H1 (cell line): ENCODE results near the gene CIZ1. TPM values are rescaled to one million over a fixed set of nuclear protein-coding genes. Genes with fewer than 3 reads are reported as not detected.

Source experiments
- CTCF ChIA-PET: fragments of 300-600 bp; sonication (Branson Sonifier 250); formaldehyde crosslinking; loops from one replicate; lab custom pipeline; 2021; ENCODE audit not compliant: partially characterized antibody; lab: Charles Lee
- POLR2A ChIA-PET: fragments of 300-600 bp; sonication (Branson Sonifier 250); formaldehyde crosslinking; loops from one replicate; lab custom pipeline; 2021; ENCODE audit warnings: inconsistent platforms; ENCODE audit not compliant: partially characterized antibody; lab: Charles Lee
- DNase-seq, 2 experiments: peaks; one replicate each; pipeline versions ENCODE4 v3.0.0 to v3.0.0-alpha.2; 2010 to 2022; ENCODE audit warnings: low spot score in 2 of 2, low read depth in 1 of 2, mixed read lengths in 1 of 2
- FAIRE-seq: peaks from 2 replicates; lab custom pipeline; 2011; peaks lifted over from hg19 to GRCh38; lab: Jason Lieb, UNC
- H2AFZ ChIP-seq: 2 replicates; pipeline ENCODE4 v1.8.1; 2012; ENCODE audit warnings: low read length, inconsistent platforms
- H2AK5ac ChIP-seq: 2 replicates; pipeline ENCODE4 v1.6.1; 2013; ENCODE audit warnings: low read depth, low read length
- H2BK120ac ChIP-seq: replicated peaks from 2 replicates; pipeline ENCODE3; 2013; ENCODE audit warnings: low read depth, low read length, inconsistent platforms
- H2BK12ac ChIP-seq: 2 replicates; pipeline ENCODE4 v1.6.1; 2013; ENCODE audit warnings: low read depth, low read length
- H2BK15ac ChIP-seq: 2 replicates; pipeline ENCODE4 v1.6.1; 2013; ENCODE audit warnings: low read length
- H2BK20ac ChIP-seq: 2 replicates; pipeline ENCODE4 v1.6.1; 2013; ENCODE audit warnings: low read length
- H2BK5ac ChIP-seq: 2 replicates; pipeline ENCODE4 v1.6.1; 2013; ENCODE audit warnings: low read depth, low read length
- H3K14ac ChIP-seq: 2 replicates; pipeline ENCODE4 v1.6.1; 2013; ENCODE audit warnings: inconsistent platforms; ENCODE audit not compliant: insufficient read length
- H3K18ac ChIP-seq: 2 replicates; pipeline ENCODE4 v1.6.1; 2013; ENCODE audit warnings: low read length; ENCODE audit errors: extremely low read depth
- H3K23ac ChIP-seq: 2 replicates; pipeline ENCODE4 v1.6.1; 2013; ENCODE audit warnings: inconsistent platforms; ENCODE audit not compliant: insufficient read length
- H3K23me2 ChIP-seq: 2 replicates; pipeline ENCODE4 v1.6.1; 2013; ENCODE audit warnings: low read depth, low read length
- H3K27ac ChIP-seq: 2 replicates; pipeline ENCODE4 v1.6.1; 2011; ENCODE audit warnings: low read depth, low read length, inconsistent platforms
- H3K27me3 ChIP-seq, 4 experiments: replicated peaks in 1 of 4; 1 replicate in 1 of 4; 2 replicates in 3 of 4; pipeline versions ENCODE4 v1.6.1 to v1.8.1; 2011 to 2013; ENCODE audit warnings: low read length in 3 of 4, mild to moderate bottlenecking in 3 of 4, inconsistent platforms in 2 of 4, mixed read lengths in 2 of 4, moderate library complexity in 1 of 4; ENCODE audit not compliant: control insufficient read depth in 3 of 4, insufficient read depth in 3 of 4; ENCODE audit errors: extremely low read depth in 1 of 4
- H3K36me3 ChIP-seq, 4 experiments: 2 replicates each; pipeline versions ENCODE4 v1.6.1 to v1.8.1; 2011 to 2013; ENCODE audit warnings: mild to moderate bottlenecking in 4 of 4, low read length in 3 of 4, moderate library complexity in 2 of 4, control low read depth in 1 of 4, inconsistent platforms in 1 of 4; ENCODE audit not compliant: insufficient read depth in 4 of 4, control insufficient read depth in 2 of 4
- H3K4ac ChIP-seq: replicated peaks from 2 replicates; pipeline ENCODE3; 2013; ENCODE audit warnings: low read length, low read depth, mixed read lengths, inconsistent platforms; ENCODE audit not compliant: insufficient read length
- H3K4me1 ChIP-seq, 4 experiments: replicated peaks in 1 of 4; 1 replicate in 1 of 4; 2 replicates in 3 of 4; pipeline versions ENCODE4 v1.6.1 to v1.8.1; 2011 to 2013; ENCODE audit warnings: low read length in 3 of 4, inconsistent platforms in 2 of 4, mixed read lengths in 1 of 4; ENCODE audit not compliant: insufficient read depth in 4 of 4, control insufficient read depth in 3 of 4
- H3K4me2 ChIP-seq, 2 experiments: 2 replicates each; pipeline versions ENCODE4 v1.6.1 to v1.8.1; 2011 to 2013; ENCODE audit warnings: low read depth in 2 of 2, low read length in 2 of 2, control low read depth in 1 of 2, inconsistent platforms in 1 of 2, mild to moderate bottlenecking in 1 of 2; ENCODE audit not compliant: insufficient read depth in 1 of 2
- H3K4me3 ChIP-seq, 4 experiments: fragments of 200-600, 300-600 bp in 1 of 4; sonication (generic), shearing (Covaris generic), sonication (Bioruptor Twin) in 1 of 4; 2 replicates each; pipeline versions ENCODE4 v1.5.1 to v1.8.1; 2011 to 2016; ENCODE audit warnings: low read length in 4 of 4, low read depth in 3 of 4, control low read depth in 2 of 4, inconsistent platforms in 2 of 4, mild to moderate bottlenecking in 2 of 4, mixed read lengths in 1 of 4, moderate library complexity in 1 of 4; ENCODE audit not compliant: insufficient read depth in 2 of 4; ENCODE audit errors: extremely low read depth in 1 of 4
- H3K56ac ChIP-seq: replicated peaks from 2 replicates; pipeline ENCODE3; 2013; ENCODE audit warnings: low read depth, mild to moderate bottlenecking, mixed read lengths, low read length, inconsistent platforms; ENCODE audit not compliant: insufficient read length
- H3K79me1 ChIP-seq: 2 replicates; pipeline ENCODE4 v1.6.1; 2013; ENCODE audit warnings: low read depth, low read length, control low read depth
- H3K79me2 ChIP-seq, 2 experiments: 2 replicates each; pipeline versions ENCODE4 v1.6.1 to v1.8.1; 2012 to 2013; ENCODE audit warnings: low read length in 2 of 2, mild to moderate bottlenecking in 2 of 2, inconsistent platforms in 1 of 2; ENCODE audit not compliant: insufficient read depth in 2 of 2, control insufficient read depth in 1 of 2
- H3K9ac ChIP-seq, 4 experiments: replicated peaks in 1 of 4; 1 replicate in 1 of 4; 2 replicates in 3 of 4; pipeline versions ENCODE4 v1.6.1 to v1.8.1; 2011 to 2013; ENCODE audit warnings: low read depth in 3 of 4, low read length in 3 of 4, control low read depth in 2 of 4, mild to moderate bottlenecking in 2 of 4, moderate library complexity in 2 of 4, inconsistent platforms in 1 of 4; ENCODE audit errors: extremely low read depth in 1 of 4
- H3K9me3 ChIP-seq, 2 experiments: 2 replicates each; pipeline versions ENCODE4 v1.6.1 to v1.8.1; 2012 to 2013; ENCODE audit warnings: mild to moderate bottlenecking in 2 of 2, moderate library complexity in 2 of 2, control low read depth in 1 of 2, inconsistent platforms in 1 of 2, low read depth in 1 of 2, low read length in 1 of 2, mixed read lengths in 1 of 2; ENCODE audit not compliant: insufficient read depth in 2 of 2
- H4K20me1 ChIP-seq, 2 experiments: replicated peaks in 1 of 2; 2 replicates each; pipeline versions ENCODE3 to v1.8.1; 2011 to 2013; ENCODE audit warnings: inconsistent platforms in 2 of 2, low read length in 2 of 2, mild to moderate bottlenecking in 1 of 2; ENCODE audit not compliant: insufficient read depth in 2 of 2, control insufficient read depth in 1 of 2
- H4K5ac ChIP-seq: 2 replicates; pipeline ENCODE4 v1.6.1; 2013; ENCODE audit warnings: low read length, low read depth, mixed read lengths, inconsistent platforms; ENCODE audit not compliant: insufficient read length
- H4K8ac ChIP-seq: 2 replicates; pipeline ENCODE4 v1.8.0; 2013; ENCODE audit warnings: mild to moderate bottlenecking, moderate library complexity, low read length, inconsistent platforms; ENCODE audit not compliant: insufficient read depth; ENCODE audit errors: extremely low read depth
- H4K91ac ChIP-seq: replicated peaks from 2 replicates; pipeline ENCODE3; 2013; ENCODE audit warnings: low read length, mixed read lengths, inconsistent platforms; ENCODE audit not compliant: insufficient read length
- ATF2 ChIP-seq: IDR thresholded peaks from 2 replicates; pipeline ENCODE4 v1.6.1; 2012; ENCODE audit warnings: low read length, inconsistent platforms
- BACH1 ChIP-seq: IDR thresholded peaks from 2 replicates; pipeline ENCODE4 v1.6.1; 2012; ENCODE audit warnings: low read length, improper control_type of control experiment
- KDM5A ChIP-seq: fragments of 200-600 bp; IDR thresholded peaks from 2 replicates; pipeline ENCODE4 v1.7.1; 2012; ENCODE audit warnings: mild to moderate bottlenecking, low read length, inconsistent platforms, mixed read lengths
- SP1 ChIP-seq: IDR thresholded peaks from 2 replicates; pipeline ENCODE4 v1.6.1; 2011; ENCODE audit warnings: low read depth, low read length
- YY1 ChIP-seq: IDR thresholded peaks from 2 replicates; pipeline ENCODE4 v1.6.1; 2011; ENCODE audit warnings: low read depth, mild to moderate bottlenecking, low read length
- WGBS, 2 experiments: shearing (Covaris generic) in 1 of 2; methylation state at CpG; one replicate each; pipeline versions ENCODE4 v1.1.6 to v1.1.7; 2013 to 2015; ENCODE audit warnings: low lambda C conversion rate in 2 of 2, mixed read lengths in 2 of 2, inconsistent platforms in 1 of 2, low coverage in 1 of 2, missing lambda C conversion rate in 1 of 2; ENCODE audit not compliant: insufficient replicate concordance in 2 of 2, insufficient coverage in 1 of 2, insufficient read length in 1 of 2; ENCODE audit errors: extremely low coverage in 1 of 2, missing lambda C conversion rate in 1 of 2; 5-methylcytosine and 5-hydroxymethylcytosine counted together
- polyA plus RNA-seq, 7 experiments: library from polyadenylated mRNA; depleted of rRNA in 3 of 7; stranded (reverse) in 5 of 7; unstranded in 2 of 7; fragments of >200 nt in 5 of 7; fragments of 200-250 nt in 2 of 7; gene quantifications; 1 replicate in 5 of 7; 2 replicates in 1 of 7; 4 replicates in 1 of 7; pipeline versions ENCODE4 v1.2.1 to v1.2.3, GENCODE V29; 2011 to 2013; ENCODE audit warnings: missing spikeins in 2 of 7, mixed read lengths in 2 of 7
- total RNA-seq: library from RNA; stranded (reverse); fragmentation: NEBNext Ultra II Directional; extraction: Animal tissue kit (Norgen Biotek cat#: 25700); gene quantifications from 2 replicates; pipeline ENCODE4 v1.2.1, GENCODE V29; 2021

CIZ1 gene
- total and polyA plus RNA-seq, 2 of the 8 experiments (the other 6 are each of a cell fraction or from before 2014, with no cell fraction given): 66.0 to 107 TPM

- Histone ChIP-seq H2BK15ac (no peak overlapping the region), H4K91ac (no peak overlapping the region), H2BK120ac (no peak overlapping the region), H3K36me3 (no peaks in the 10 kb centered on the region), H2BK20ac (no peak overlapping the region), H3K4me3 (no peak overlapping the region), H3K14ac (no peak overlapping the region), H3K9ac (no peak overlapping the region), H3K79me1 (no peaks in the 10 kb centered on the region), H3K4me1 (no peaks in the 10 kb centered on the region), H3K23me2 (no peaks in the 10 kb centered on the region), H3K27ac (no peak overlapping the region), H4K8ac (no peak overlapping the region), H3K18ac (no peak overlapping the region), H2AFZ (no peak overlapping the region), H2BK12ac (no peak overlapping the region), H2BK5ac (no peak overlapping the region), H3K56ac (no peak overlapping the region), H4K20me1 (no peaks in the 10 kb centered on the region), H3K23ac (no peak overlapping the region), H2AK5ac (no peak overlapping the region), H3K79me2 (no peaks in the 10 kb centered on the region), H4K5ac (no peak overlapping the region), H3K4ac (no peak overlapping the region), H3K9me3 (no peaks in the 10 kb centered on the region), H3K4me2 (no peak overlapping the region), H3K27me3 (no peaks in the 10 kb centered on the region)
- ChIA-PET CTCF (interaction anchor here (0.6 to 2.7 kb wide), 3 partner anchors 9 to 40 kb away, joined by 3 to 14 read pairs (median 12); no protein-coding TSS in a partner anchor), POLR2A (interaction anchor here (1.4 to 1.5 kb wide), 2 partner anchors 9 to 21 kb away, joined by 3 read pairs; no protein-coding TSS in a partner anchor)
- TF ChIP-seq BACH1 (no peak), SP1 (no peak), YY1 (no peak), KDM5A (no peak), ATF2 (no peak)
- no peak for FAIRE-seq
- WGBS, 2 experiments: 89% methylated on average over 3 of the region's 3 CpGs; no CpG with 5 or more reads in 1 of the 2 experiments
- no peak for DNase-seq
Measured at GRCh38 chr9:128141604-128142003, 49.8 kb downstream of the CIZ1 start.
